Right lobe of liver (tissue), 6 donors: ENCODE measurements around the gene SPIRE2. TPM values are rescaled to one million over a fixed set of nuclear protein-coding genes. Genes with fewer than 3 reads are reported as not detected.

Experiments used
- ATAC-seq, 4 donors: fragments of 200-7000 bp; cut with Tn5 transposase; one replicate each; pipeline ENCODE4 v1.9.1; 2020; ENCODE audit warnings: mild to moderate bottlenecking in 4 of 4, moderate library complexity in 4 of 4
- DNase-seq, 3 donors: peaks; one replicate each; pipeline ENCODE4 v3.0.0-alpha.2; 2020
- H3K27ac ChIP-seq, 3 donors: fragments of 200-600 bp; one replicate each; pipeline ENCODE4 v1.8.0; 2022
- H3K27me3 ChIP-seq, 2 donors: fragments of 200-600 bp; one replicate each; pipeline ENCODE4 v1.8.0; 2022
- H3K36me3 ChIP-seq, 4 donors: fragments of 200-600 bp; sonication (generic) in 1 of 4; one replicate each; pipeline versions ENCODE4 v1.5.1 to v1.8.0; 2017 to 2022; ENCODE audit warnings: control low read depth in 1 of 4
- H3K4me1 ChIP-seq, 4 donors: fragments of 200-600 bp; sonication (generic) in 1 of 4; one replicate each; pipeline versions ENCODE4 v1.5.1 to v1.8.0; 2017 to 2022; ENCODE audit warnings: control low read depth in 1 of 4
- H3K4me3 ChIP-seq, 3 donors: fragments of 200-600 bp; one replicate each; pipeline ENCODE4 v1.8.0; 2022
- H3K9me3 ChIP-seq, 4 donors: fragments of 200-600 bp; sonication (generic) in 1 of 4; one replicate each; pipeline versions ENCODE4 v1.5.1 to v1.8.0; 2017 to 2022; ENCODE audit warnings: control low read depth in 1 of 4
- POLR2A ChIP-seq: fragments of 450-650 bp; IDR thresholded peaks from one replicate; pipeline ENCODE4 v1.6.1; 2017; ENCODE audit warnings: antibody characterized with exemption, mild to moderate bottlenecking
- WGBS: methylation state at CpG from one replicate; pipeline ENCODE4 v1.1.6; 2018; ENCODE audit warnings: low coverage, low lambda C conversion rate; ENCODE audit not compliant: insufficient coverage; ENCODE audit errors: missing lambda C conversion rate; 5-methylcytosine and 5-hydroxymethylcytosine counted together
- intact Hi-C, 2 donors: fragments of 100-400 bp; cut with DNase I; formaldehyde crosslinking; loops; one replicate each; pipeline versions ENCODE4 v1.11.2 to v1.14.1; 2022
- total RNA-seq, 6 experiments: library from RNA; depleted of rRNA in 2 of 6; stranded (reverse); fragments of >200 nt in 2 of 6; fragmentation: NEBNext Ultra II Directional in 3 of 6; extraction: Animal tissue kit (Norgen Biotek cat#: 25700) in 3 of 6; gene quantifications; one replicate each; pipeline versions ENCODE4 v1.1.0 to v1.2.4, GENCODE V29; 2016 to 2023
- TF ChIP-seq, protein P1 (sequence below), 4 donors: fragments of 200-600 bp in 3 of 4; fragments of 450-650 bp in 1 of 4; IDR thresholded peaks; one replicate each; pipeline versions ENCODE4 v1.5.1 to v1.8.0; 2016 to 2022; ENCODE audit warnings: antibody characterized with exemption in 4 of 4, mild to moderate bottlenecking in 2 of 4
- donor health status: DM: no; HTN: yes; CAD: no.
- donor health status: DM: no; HTN: no; CAD: no.
- donor health status: DM: no; HTN: no; CAD: no.
- donor health status: DM: no; HTN: yes; CAD: no.
- donor health status: DM: no; HTN: yes; CAD: no.

Gene SPIRE2
- total RNA-seq, 6 experiments from 2014 or later: 4.8 to 7.8 (median 6.1) TPM

DNA sequence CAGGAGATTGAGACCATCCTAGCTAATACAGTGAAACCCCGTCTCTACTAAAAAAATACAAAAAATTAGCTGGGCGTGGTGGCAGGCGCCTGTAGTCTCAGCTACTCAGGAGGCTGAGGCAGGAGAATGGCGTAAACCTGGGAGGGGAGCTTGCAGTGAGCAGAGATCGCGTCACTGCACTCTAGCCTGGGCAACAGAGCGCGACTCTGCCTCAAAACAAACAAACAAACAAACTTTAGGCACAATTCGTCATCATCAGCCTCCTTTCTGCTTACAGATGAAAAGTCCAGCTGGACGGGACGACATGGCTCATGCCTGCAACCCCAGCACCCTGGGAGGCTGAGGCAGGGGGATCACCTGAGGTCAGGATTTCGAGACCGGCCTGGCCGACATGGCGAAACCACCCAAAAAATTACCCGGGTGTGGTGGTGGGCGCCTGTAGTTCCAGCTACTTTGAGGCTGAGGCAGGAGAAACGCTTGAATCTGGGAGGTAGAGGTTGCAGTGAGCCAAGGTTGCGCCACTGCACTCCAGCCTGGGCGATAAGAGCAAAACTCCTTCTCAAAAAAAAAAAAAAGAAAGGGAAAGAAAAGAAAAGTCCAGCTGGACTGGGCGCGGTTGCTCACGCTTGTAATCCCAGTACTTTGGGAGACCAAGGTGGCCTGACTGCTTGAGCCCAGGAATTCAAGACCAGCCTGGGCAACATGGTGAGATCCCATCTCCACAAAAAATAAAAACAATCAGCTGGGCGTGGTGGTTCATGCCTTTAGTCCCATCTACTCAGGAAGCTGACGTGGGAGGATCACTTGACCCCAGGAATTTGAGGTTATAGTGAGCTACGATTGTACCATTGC lies 1.5 kb upstream of the SPIRE2 start:
- 82% methylated on average over 17 of the region's 26 CpGs for WGBS
- intact Hi-C loops: loop anchor here in 1 of 2 donors (5.0 kb wide), 1 partner anchor 46 kb away; the partner anchor contains the start of gene TCF25
- H3K27ac ChIP-seq: peak overlapping the region in 1 of 3 donors; percentile 93
- H3K27me3 ChIP-seq: no peaks in the 10 kb centered on the region
- no peak for ATAC-seq
- peaks cover 0 to 14% (median 0%) of the 10 kb centered on the region in 4 donors for H3K4me1 ChIP-seq
- no peak for DNase-seq
- TF ChIP-seq, protein P1, sequence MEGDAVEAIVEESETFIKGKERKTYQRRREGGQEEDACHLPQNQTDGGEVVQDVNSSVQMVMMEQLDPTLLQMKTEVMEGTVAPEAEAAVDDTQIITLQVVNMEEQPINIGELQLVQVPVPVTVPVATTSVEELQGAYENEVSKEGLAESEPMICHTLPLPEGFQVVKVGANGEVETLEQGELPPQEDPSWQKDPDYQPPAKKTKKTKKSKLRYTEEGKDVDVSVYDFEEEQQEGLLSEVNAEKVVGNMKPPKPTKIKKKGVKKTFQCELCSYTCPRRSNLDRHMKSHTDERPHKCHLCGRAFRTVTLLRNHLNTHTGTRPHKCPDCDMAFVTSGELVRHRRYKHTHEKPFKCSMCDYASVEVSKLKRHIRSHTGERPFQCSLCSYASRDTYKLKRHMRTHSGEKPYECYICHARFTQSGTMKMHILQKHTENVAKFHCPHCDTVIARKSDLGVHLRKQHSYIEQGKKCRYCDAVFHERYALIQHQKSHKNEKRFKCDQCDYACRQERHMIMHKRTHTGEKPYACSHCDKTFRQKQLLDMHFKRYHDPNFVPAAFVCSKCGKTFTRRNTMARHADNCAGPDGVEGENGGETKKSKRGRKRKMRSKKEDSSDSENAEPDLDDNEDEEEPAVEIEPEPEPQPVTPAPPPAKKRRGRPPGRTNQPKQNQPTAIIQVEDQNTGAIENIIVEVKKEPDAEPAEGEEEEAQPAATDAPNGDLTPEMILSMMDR (IDR thresholded peaks at IDR 0.05): no peak
- no peak for TF ChIP-seq POLR2A
- H3K36me3 ChIP-seq: no peaks in the 10 kb centered on the region
- no peak overlapping the region for H3K4me3 ChIP-seq
- no peaks in the 10 kb centered on the region for H3K9me3 ChIP-seq

DNA sequence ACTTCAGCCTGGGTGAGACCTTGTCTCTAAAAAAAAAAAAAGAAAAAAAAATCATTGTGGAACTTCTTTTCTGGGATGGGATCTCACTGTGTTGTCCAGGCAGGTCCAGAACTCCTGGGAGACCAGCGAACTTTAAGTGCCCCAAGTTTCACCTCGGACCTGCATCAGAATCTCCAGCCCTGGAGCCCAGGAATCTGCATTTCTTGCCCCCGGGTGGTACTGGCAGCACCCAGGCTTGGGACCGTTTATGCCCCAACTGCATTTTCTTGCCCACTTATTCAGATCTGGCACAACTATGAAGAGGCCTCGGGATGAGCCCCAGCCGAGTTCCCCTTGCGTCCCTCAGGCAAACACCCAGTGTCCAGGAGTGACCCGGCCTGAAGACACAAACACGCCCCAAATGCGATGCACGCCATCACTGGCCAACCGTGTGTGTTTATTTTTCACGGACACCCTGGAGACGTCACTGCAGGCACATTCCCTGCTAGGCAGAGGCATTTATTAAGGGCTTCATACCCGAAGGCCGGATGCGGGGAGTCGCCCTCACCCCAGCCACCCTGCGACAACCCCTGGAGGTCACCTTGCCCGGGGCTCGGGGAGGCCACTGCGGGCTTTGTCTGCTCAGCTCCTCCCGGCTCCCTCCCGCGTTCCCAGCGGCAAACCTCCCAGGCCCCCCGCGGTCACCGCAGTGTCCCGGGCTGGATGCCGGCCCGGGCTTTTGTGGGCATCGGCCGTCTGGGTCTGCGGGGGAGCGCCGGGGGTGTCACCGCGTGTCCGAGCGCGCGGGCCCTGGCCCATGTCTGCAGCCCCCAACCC lies 684 bp upstream of the SPIRE2 start:
- DNase-seq (peak; percentile 61 to 90 (median 85)), ATAC-seq (peak; percentile 74 to 90 (median 80))
- peak overlapping the region; percentile 57 to 67 (median 64) for H3K4me3 ChIP-seq
- no peaks in the 10 kb centered on the region for H3K36me3 ChIP-seq
- no peaks in the 10 kb centered on the region for H3K27me3 ChIP-seq
- intact Hi-C loops: loop anchor here in 1 of 2 donors (5.0 kb wide), 1 partner anchor 45 kb away; the partner anchor contains the start of gene TCF25
- H3K27ac ChIP-seq: peak overlapping the region; percentile 63 to 93 (median 83)
- no peaks in the 10 kb centered on the region for H3K9me3 ChIP-seq
- H3K4me1 ChIP-seq: peaks cover 0 to 14% (median 0%) of the 10 kb centered on the region in 4 donors
- TF ChIP-seq, protein P1 (IDR thresholded peaks at IDR 0.05): peak in 1 of 4 donors; percentile 5
- TF ChIP-seq POLR2A: peak; percentile 59
- 15% methylated on average over 14 of the region's 43 CpGs for WGBS

DNA sequence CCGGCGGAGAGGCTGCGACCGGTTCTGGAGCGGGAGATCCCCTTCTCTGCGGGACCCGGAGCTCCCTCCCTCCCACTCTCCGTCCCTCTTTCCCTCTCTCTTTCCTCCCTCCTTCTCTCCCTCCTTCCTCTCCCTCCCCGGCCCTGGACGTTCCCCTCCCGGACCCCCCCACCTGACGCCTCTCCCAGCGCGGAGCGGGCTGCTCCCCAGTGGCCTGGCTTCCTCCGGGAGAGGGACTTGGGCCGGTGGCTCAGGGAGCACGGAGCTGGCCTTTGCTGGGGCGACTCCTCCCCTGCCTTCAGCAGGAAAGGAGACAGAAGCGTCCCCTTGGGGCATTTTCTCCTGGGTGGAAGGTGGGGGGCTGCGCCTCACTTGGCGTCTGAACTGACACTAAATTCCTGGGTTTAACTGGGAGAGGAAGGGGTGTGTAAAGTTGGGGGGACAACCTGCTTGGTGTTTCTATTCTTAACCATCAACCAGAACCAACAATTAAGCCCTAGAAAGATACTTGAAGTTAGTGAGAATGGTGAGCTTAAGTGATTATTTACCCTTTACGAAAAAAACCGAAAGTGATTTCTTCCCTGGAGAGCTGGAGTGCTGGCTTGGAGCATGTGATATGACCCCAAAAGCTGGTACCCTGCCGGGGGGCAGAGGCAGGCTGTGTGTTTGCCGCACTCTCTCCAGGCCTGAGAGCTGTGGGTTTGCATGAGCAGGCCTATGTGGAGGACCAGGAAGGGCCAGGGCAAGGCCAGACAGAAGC lies 775 bp downstream of the SPIRE2 start:
- intact Hi-C loops: loop anchor here in 1 of 2 donors (5.0 kb wide), 1 partner anchor 43 kb away; the partner anchor contains the start of gene TCF25
- TF ChIP-seq POLR2A: no peak
- TF ChIP-seq, protein P1 (IDR thresholded peaks at IDR 0.05): no peak
- ATAC-seq: peak in 2 of 4 donors; percentile 2 to 24
- Histone ChIP-seq H3K9me3 (no peaks in the 10 kb centered on the region), H3K4me1 (peaks cover 0 to 14% (median 0%) of the 10 kb centered on the region in 4 donors), H3K4me3 (peak overlapping the region; percentile 50 to 68 (median 50)), H3K27me3 (no peaks in the 10 kb centered on the region), H3K27ac (peak overlapping the region in 1 of 3 donors; percentile 29), H3K36me3 (no peaks in the 10 kb centered on the region)
- 4% methylated on average over 21 of the region's 26 CpGs for WGBS
- DNase-seq: no peak
